Fibroblast of the aortic adventitia (primary cell): ENCODE data around the gene RBM12. TPM values are rescaled to one million over a fixed set of nuclear protein-coding genes. Genes with fewer than 3 reads are reported as not detected.

Experiments
- DNase-seq: peaks from one replicate; pipeline ENCODE4 v3.0.0-alpha.2; 2010; ENCODE audit warnings: low read depth
- H3K4me3 ChIP-seq: 2 replicates; pipeline ENCODE4 v1.5.1; 2011; ENCODE audit warnings: low read depth, mild to moderate bottlenecking, control low read depth, low read length, moderate library complexity
- CTCF ChIP-seq: IDR thresholded peaks from 2 replicates; pipeline ENCODE4 v1.5.1; 2011; ENCODE audit warnings: mild to moderate bottlenecking, low read length, control low read depth, inconsistent platforms; ENCODE audit not compliant: insufficient read depth
- total RNA-seq: library from RNA; depleted of rRNA; stranded (reverse); fragments of >200 nt; gene quantifications from 2 replicates; pipeline ENCODE4 v1.2.3, GENCODE V29; 2012; ENCODE audit warnings: low replicate concordance

Gene RBM12
- total RNA-seq, 1 donor = 65.4 TPM

GRCh38 chr20:35619196-35620095 is 45.3 kb downstream of the RBM12 start:
- DNase-seq = peak; percentile 72
- H3K4me3 ChIP-seq = peak overlapping the region; percentile 71
- TF ChIP-seq CTCF = peak; percentile 14

GRCh38 chr20:35618263-35619131 is 46.2 kb downstream of the RBM12 start:
- TF ChIP-seq CTCF = no peak
- peak overlapping the region; percentile 71 for H3K4me3 ChIP-seq
- peak; percentile 31 for DNase-seq

GRCh38 chr20:35617397-35618262 is 47.1 kb downstream of the RBM12 start:
- peak; percentile 31 for TF ChIP-seq CTCF
- H3K4me3 ChIP-seq = peak overlapping the region; percentile 71
- peak; percentile 39 for DNase-seq

GRCh38 chr20:35616465-35617396 is 48.0 kb downstream of the RBM12 start:
- DNase-seq = peak; percentile 99
- TF ChIP-seq CTCF = no peak
- H3K4me3 ChIP-seq = peak overlapping the region; percentile 71

- H3K4me3 ChIP-seq = peak within 1 kb of the TSS; percentile 71
- DNase-seq = peak; percentile 58
- TF ChIP-seq CTCF = no peak
Observed at GRCh38 chr20:35615667-35616464, 48.8 kb downstream of the RBM12 start, which contains the start of gene SPAG4. Gene SPAG4 (plus strand): TSS chr20:35615829. CDS start chr20:35616004, 175 bp downstream.
